Measurements from ENCODE around the gene MYOG. TPM values are rescaled to one million over a fixed set of nuclear protein-coding genes. Genes with fewer than 3 reads are reported as not detected.

The MYOG gene
- total and polyA plus RNA-seq, 2 experiments from 2014 or later, result not detected

- DNase-seq (ENCODE audit: low spot score), result no peak
- no peaks in the 10 kb centered on the region for H4K20me1 ChIP-seq (ENCODE audit: insufficient read depth, poor library complexity, severe bottlenecking)
- H3K36me3 ChIP-seq (replicated peaks; ENCODE audit: insufficient read depth, low read depth), result no peaks in the 10 kb centered on the region
- peaks cover 13% of the 10 kb centered on the region for H3K4me1 ChIP-seq (ENCODE audit: insufficient read depth)
- 96% methylated on average over 11 of the region's 11 CpGs for WGBS (ENCODE audit: low lambda C conversion rate, missing lambda C conversion rate)
- H3K4me2 ChIP-seq, result no peak overlapping the region
- TF ChIP-seq, protein P1, sequence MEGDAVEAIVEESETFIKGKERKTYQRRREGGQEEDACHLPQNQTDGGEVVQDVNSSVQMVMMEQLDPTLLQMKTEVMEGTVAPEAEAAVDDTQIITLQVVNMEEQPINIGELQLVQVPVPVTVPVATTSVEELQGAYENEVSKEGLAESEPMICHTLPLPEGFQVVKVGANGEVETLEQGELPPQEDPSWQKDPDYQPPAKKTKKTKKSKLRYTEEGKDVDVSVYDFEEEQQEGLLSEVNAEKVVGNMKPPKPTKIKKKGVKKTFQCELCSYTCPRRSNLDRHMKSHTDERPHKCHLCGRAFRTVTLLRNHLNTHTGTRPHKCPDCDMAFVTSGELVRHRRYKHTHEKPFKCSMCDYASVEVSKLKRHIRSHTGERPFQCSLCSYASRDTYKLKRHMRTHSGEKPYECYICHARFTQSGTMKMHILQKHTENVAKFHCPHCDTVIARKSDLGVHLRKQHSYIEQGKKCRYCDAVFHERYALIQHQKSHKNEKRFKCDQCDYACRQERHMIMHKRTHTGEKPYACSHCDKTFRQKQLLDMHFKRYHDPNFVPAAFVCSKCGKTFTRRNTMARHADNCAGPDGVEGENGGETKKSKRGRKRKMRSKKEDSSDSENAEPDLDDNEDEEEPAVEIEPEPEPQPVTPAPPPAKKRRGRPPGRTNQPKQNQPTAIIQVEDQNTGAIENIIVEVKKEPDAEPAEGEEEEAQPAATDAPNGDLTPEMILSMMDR (IDR thresholded peaks at IDR 0.05; ENCODE audit: poor library complexity), result no peak
- TF ChIP-seq EZH2phosphoT487 (IDR thresholded peaks at IDR 0.05; ENCODE audit: low read depth, severe bottlenecking, unreplicated experiment) (no peak), EZH2 (IDR thresholded peaks at IDR 0.05; ENCODE audit: borderline replicate concordance) (no peak)
- no peaks in the 10 kb centered on the region for H3K79me2 ChIP-seq
- no peaks in the 10 kb centered on the region for H3K9me3 ChIP-seq (ENCODE audit: low read depth)
- no peak overlapping the region for H3K27ac ChIP-seq
- no peaks in the 10 kb centered on the region for H3K9me2 ChIP-seq (replicated peaks; ENCODE audit: insufficient read depth)
- H3K27me3 ChIP-seq, result no peaks in the 10 kb centered on the region
- H3K4me3 ChIP-seq, result no peak overlapping the region
- H2AFZ ChIP-seq, result no peak overlapping the region
Measured at GRCh38 chr1:203048086-203048485, 37.7 kb downstream of the MYOG start.

GRCh38 chr1:203046984-203047630 is 38.7 kb downstream of the MYOG start:
- Histone ChIP-seq H3K4me3 (no peak overlapping the region), H3K4me2 (no peak overlapping the region), H3K36me3 (replicated peaks; ENCODE audit: insufficient read depth, low read depth) (no peaks in the 10 kb centered on the region), H3K27ac (no peak overlapping the region), H2AFZ (no peak overlapping the region), H3K27me3 (no peaks in the 10 kb centered on the region), H3K4me1 (ENCODE audit: insufficient read depth) (peaks cover 7% of the 10 kb centered on the region), H3K79me2 (no peaks in the 10 kb centered on the region), H3K9me3 (ENCODE audit: low read depth) (no peaks in the 10 kb centered on the region), H4K20me1 (ENCODE audit: insufficient read depth, poor library complexity, severe bottlenecking) (no peaks in the 10 kb centered on the region), H3K9me2 (replicated peaks; ENCODE audit: insufficient read depth) (no peaks in the 10 kb centered on the region)
- TF ChIP-seq EZH2 (IDR thresholded peaks at IDR 0.05; ENCODE audit: borderline replicate concordance) (no peak), EZH2phosphoT487 (IDR thresholded peaks at IDR 0.05; ENCODE audit: low read depth, severe bottlenecking, unreplicated experiment) (no peak)
- TF ChIP-seq, protein P1 (IDR thresholded peaks at IDR 0.05; ENCODE audit: poor library complexity), result no peak
- peak; percentile 61 for DNase-seq (ENCODE audit: low spot score)
- WGBS (ENCODE audit: low lambda C conversion rate, missing lambda C conversion rate), result 70% methylated on average over 15 of the region's 15 CpGs

DNA sequence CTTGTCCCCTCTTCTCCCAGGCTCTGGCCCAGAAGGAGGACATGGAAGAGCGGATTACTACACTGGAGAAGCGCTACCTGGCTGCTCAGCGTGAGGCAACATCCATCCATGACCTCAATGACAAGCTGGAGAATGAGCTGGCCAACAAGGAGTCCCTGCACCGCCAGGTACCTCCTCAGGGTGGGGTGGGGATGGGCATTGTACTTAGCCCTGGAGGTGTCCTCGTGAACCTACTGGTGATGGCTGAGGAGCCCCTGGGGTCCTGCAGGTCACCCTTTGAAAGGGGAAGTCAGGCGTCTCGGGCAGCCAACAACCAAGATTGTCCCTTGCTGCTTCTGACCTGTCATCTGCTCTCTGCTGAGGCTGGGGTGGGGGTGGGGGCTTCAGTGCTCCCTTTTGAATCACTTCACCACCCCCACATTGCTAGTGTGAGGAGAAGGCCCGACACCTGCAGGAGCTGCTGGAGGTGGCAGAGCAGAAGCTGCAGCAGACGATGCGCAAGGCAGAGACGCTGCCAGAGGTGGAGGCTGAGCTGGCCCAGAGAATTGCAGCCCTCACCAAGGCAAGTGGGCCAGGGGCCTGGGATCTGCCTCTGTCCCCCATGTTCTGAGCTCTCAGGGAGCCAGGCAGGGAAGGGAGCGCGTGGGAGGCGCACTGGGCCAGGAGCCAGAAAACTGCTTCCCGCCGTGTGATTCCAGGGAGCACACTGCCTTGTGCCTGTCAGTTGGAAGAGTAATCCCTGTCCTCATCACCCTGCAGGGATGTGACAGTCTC is 39.8 kb downstream of the MYOG start:
- Histone ChIP-seq H3K4me1 (ENCODE audit: insufficient read depth) (no peaks in the 10 kb centered on the region), H3K27me3 (no peaks in the 10 kb centered on the region), H3K9me2 (replicated peaks; ENCODE audit: insufficient read depth) (no peaks in the 10 kb centered on the region), H2AFZ (no peak overlapping the region), H3K4me2 (no peak overlapping the region), H3K27ac (no peak overlapping the region), H3K4me3 (no peak overlapping the region), H4K20me1 (ENCODE audit: insufficient read depth, poor library complexity, severe bottlenecking) (no peaks in the 10 kb centered on the region), H3K79me2 (no peaks in the 10 kb centered on the region), H3K9me3 (ENCODE audit: low read depth) (no peaks in the 10 kb centered on the region), H3K36me3 (replicated peaks; ENCODE audit: insufficient read depth, low read depth) (no peaks in the 10 kb centered on the region)
- TF ChIP-seq, protein P1 (IDR thresholded peaks at IDR 0.05; ENCODE audit: poor library complexity), result no peak
- TF ChIP-seq EZH2phosphoT487 (IDR thresholded peaks at IDR 0.05; ENCODE audit: low read depth, severe bottlenecking, unreplicated experiment) (no peak), EZH2 (IDR thresholded peaks at IDR 0.05; ENCODE audit: borderline replicate concordance) (no peak)
- no peak for DNase-seq (ENCODE audit: low spot score)
- WGBS (ENCODE audit: low lambda C conversion rate, missing lambda C conversion rate), result 91% methylated on average over 14 of the region's 16 CpGs
